Measurements from ENCODE around the gene CASK. TPM values are rescaled to one million over a fixed set of nuclear protein-coding genes. Genes with fewer than 3 reads are reported as not detected.
A peak's percentile ranks its signal among the peaks of the same experiment; 100 is the strongest.

Gene CASK
- total and polyA plus RNA-seq, 2 donors (not counting 1 experiment from before 2014, with no cell fraction given), result 27.4 to 78.3 TPM

GRCh38 chrX:41590641-41591040 is 332.7 kb downstream of the CASK start:
- Histone ChIP-seq H3K27ac (ENCODE audit: insufficient read depth, low read length) (no peak overlapping the region), H2AFZ (ENCODE audit: low read length) (no peak overlapping the region), H3K9me3 (ENCODE audit: control insufficient read depth, insufficient read depth, low read depth, low read length) (no peaks in the 10 kb centered on the region), H3K79me2 (ENCODE audit: control insufficient read depth, insufficient read depth, low read length) (no peaks in the 10 kb centered on the region), H4K20me1 (ENCODE audit: control insufficient read depth, extremely low read depth, insufficient read depth, low read length) (no peaks in the 10 kb centered on the region), H3K4me1 (ENCODE audit: control insufficient read depth, extremely low read depth, insufficient read depth, low read length) (no peaks in the 10 kb centered on the region), H3K4me2 (ENCODE audit: extremely low read depth, insufficient read depth, low read length) (no peak overlapping the region), H3K36me3 (ENCODE audit: control insufficient read depth, insufficient read depth, low read length) (no peaks in the 10 kb centered on the region), H3K27me3 (ENCODE audit: control insufficient read depth, insufficient read depth, low read length) (no peaks in the 10 kb centered on the region), H3K4me3 (replicated peaks in 1 of 4; ENCODE audit: control extremely low read depth in 1 of 4, insufficient read depth in 1 of 4, low read depth in 3 of 4, low read length in 4 of 4) (no peak overlapping the region), H3K9ac (ENCODE audit: insufficient read depth, low read length) (no peak overlapping the region)
- peak in 1 of 2 donors; percentile 5 for DNase-seq (ENCODE audit: low read depth in 2 of 2)
- no peak for TF ChIP-seq EZH2 (IDR thresholded peaks at IDR 0.05; ENCODE audit: low read length, missing control alignments)
- TF ChIP-seq, protein P1, sequence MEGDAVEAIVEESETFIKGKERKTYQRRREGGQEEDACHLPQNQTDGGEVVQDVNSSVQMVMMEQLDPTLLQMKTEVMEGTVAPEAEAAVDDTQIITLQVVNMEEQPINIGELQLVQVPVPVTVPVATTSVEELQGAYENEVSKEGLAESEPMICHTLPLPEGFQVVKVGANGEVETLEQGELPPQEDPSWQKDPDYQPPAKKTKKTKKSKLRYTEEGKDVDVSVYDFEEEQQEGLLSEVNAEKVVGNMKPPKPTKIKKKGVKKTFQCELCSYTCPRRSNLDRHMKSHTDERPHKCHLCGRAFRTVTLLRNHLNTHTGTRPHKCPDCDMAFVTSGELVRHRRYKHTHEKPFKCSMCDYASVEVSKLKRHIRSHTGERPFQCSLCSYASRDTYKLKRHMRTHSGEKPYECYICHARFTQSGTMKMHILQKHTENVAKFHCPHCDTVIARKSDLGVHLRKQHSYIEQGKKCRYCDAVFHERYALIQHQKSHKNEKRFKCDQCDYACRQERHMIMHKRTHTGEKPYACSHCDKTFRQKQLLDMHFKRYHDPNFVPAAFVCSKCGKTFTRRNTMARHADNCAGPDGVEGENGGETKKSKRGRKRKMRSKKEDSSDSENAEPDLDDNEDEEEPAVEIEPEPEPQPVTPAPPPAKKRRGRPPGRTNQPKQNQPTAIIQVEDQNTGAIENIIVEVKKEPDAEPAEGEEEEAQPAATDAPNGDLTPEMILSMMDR (conservative IDR thresholded peaks at IDR 0.05 in 1 of 2, IDR thresholded peaks at IDR 0.05 in 1 of 2; ENCODE audit: low read depth in 1 of 2, low read length in 2 of 2), result no peak

- TF ChIP-seq, protein P1 (conservative IDR thresholded peaks at IDR 0.05 in 1 of 2, IDR thresholded peaks at IDR 0.05 in 1 of 2; ENCODE audit: low read depth in 1 of 2, low read length in 2 of 2), result no peak
- TF ChIP-seq EZH2 (IDR thresholded peaks at IDR 0.05; ENCODE audit: low read length, missing control alignments), result no peak
- H3K27me3 ChIP-seq (ENCODE audit: control insufficient read depth, insufficient read depth, low read length), result no peaks in the 10 kb centered on the region
- peak; percentile 45 to 63 for DNase-seq (ENCODE audit: low read depth in 2 of 2)
- no peak overlapping the region for H2AFZ ChIP-seq (ENCODE audit: low read length)
- H4K20me1 ChIP-seq (ENCODE audit: control insufficient read depth, extremely low read depth, insufficient read depth, low read length), result no peaks in the 10 kb centered on the region
- H3K27ac ChIP-seq (ENCODE audit: insufficient read depth, low read length), result no peak overlapping the region
- no peaks in the 10 kb centered on the region for H3K9me3 ChIP-seq (ENCODE audit: control insufficient read depth, insufficient read depth, low read depth, low read length)
- no peak overlapping the region for H3K9ac ChIP-seq (ENCODE audit: insufficient read depth, low read length)
- peak overlapping the region in 1 of 4 experiments; percentile 20 for H3K4me3 ChIP-seq (replicated peaks in 1 of 4; ENCODE audit: control extremely low read depth in 1 of 4, insufficient read depth in 1 of 4, low read depth in 3 of 4, low read length in 4 of 4)
- H3K36me3 ChIP-seq (ENCODE audit: control insufficient read depth, insufficient read depth, low read length), result no peaks in the 10 kb centered on the region
- H3K79me2 ChIP-seq (ENCODE audit: control insufficient read depth, insufficient read depth, low read length), result no peaks in the 10 kb centered on the region
- H3K4me2 ChIP-seq (ENCODE audit: extremely low read depth, insufficient read depth, low read length), result peak overlapping the region; percentile 58
- H3K4me1 ChIP-seq (ENCODE audit: control insufficient read depth, extremely low read depth, insufficient read depth, low read length), result no peaks in the 10 kb centered on the region
Measured at GRCh38 chrX:41589634-41590270, 333.6 kb downstream of the CASK start.

GRCh38 chrX:41588271-41588670 is 335.1 kb downstream of the CASK start:
- Histone ChIP-seq H3K4me3 (replicated peaks in 1 of 4; ENCODE audit: control extremely low read depth in 1 of 4, insufficient read depth in 1 of 4, low read depth in 3 of 4, low read length in 4 of 4) (no peak overlapping the region), H4K20me1 (ENCODE audit: control insufficient read depth, extremely low read depth, insufficient read depth, low read length) (no peaks in the 10 kb centered on the region), H3K27me3 (ENCODE audit: control insufficient read depth, insufficient read depth, low read length) (no peaks in the 10 kb centered on the region), H3K27ac (ENCODE audit: insufficient read depth, low read length) (no peak overlapping the region), H2AFZ (ENCODE audit: low read length) (no peak overlapping the region), H3K79me2 (ENCODE audit: control insufficient read depth, insufficient read depth, low read length) (no peaks in the 10 kb centered on the region), H3K9ac (ENCODE audit: insufficient read depth, low read length) (no peak overlapping the region), H3K4me2 (ENCODE audit: extremely low read depth, insufficient read depth, low read length) (no peak overlapping the region), H3K9me3 (ENCODE audit: control insufficient read depth, insufficient read depth, low read depth, low read length) (no peaks in the 10 kb centered on the region), H3K4me1 (ENCODE audit: control insufficient read depth, extremely low read depth, insufficient read depth, low read length) (no peaks in the 10 kb centered on the region), H3K36me3 (ENCODE audit: control insufficient read depth, insufficient read depth, low read length) (no peaks in the 10 kb centered on the region)
- TF ChIP-seq, protein P1 (conservative IDR thresholded peaks at IDR 0.05 in 1 of 2, IDR thresholded peaks at IDR 0.05 in 1 of 2; ENCODE audit: low read depth in 1 of 2, low read length in 2 of 2), result no peak
- no peak for TF ChIP-seq EZH2 (IDR thresholded peaks at IDR 0.05; ENCODE audit: low read length, missing control alignments)
- DNase-seq (ENCODE audit: low read depth in 2 of 2), result no peak

Data from fibroblast of lung (primary cell).